GM12892 (cell line): ENCODE measurements around the gene DDX56.

ENCODE experiments used
- DNase-seq: peaks from one replicate; pipeline ENCODE4 v3.0.0; 2011; ENCODE audit not compliant: insufficient read length
- FAIRE-seq: peaks from 2 replicates; lab custom pipeline; 2011; peaks lifted over from hg19 to GRCh38; lab: Jason Lieb, UNC
- POLR2A ChIP-seq: IDR thresholded peaks from 2 replicates; pipeline ENCODE4 v1.6.1; 2011; ENCODE audit warnings: low read depth, low read length, control low read depth
- POLR2AphosphoS5 ChIP-seq: IDR thresholded peaks from 2 replicates; pipeline ENCODE4 v1.6.1; 2011; ENCODE audit warnings: low read depth, low read length, control low read depth
- TAF1 ChIP-seq: IDR thresholded peaks from 2 replicates; pipeline ENCODE4 v1.6.1; 2011; ENCODE audit warnings: low read depth, mild to moderate bottlenecking, control low read depth, low read length, borderline replicate concordance

DDX56 gene

GRCh38 chr7:44590910-44591309 lies 17.2 kb upstream of the DDX56 start:
- no peak for DNase-seq
- TF ChIP-seq POLR2AphosphoS5 (no peak), POLR2A (no peak), TAF1 (no peak)
- FAIRE-seq = no peak

DNA sequence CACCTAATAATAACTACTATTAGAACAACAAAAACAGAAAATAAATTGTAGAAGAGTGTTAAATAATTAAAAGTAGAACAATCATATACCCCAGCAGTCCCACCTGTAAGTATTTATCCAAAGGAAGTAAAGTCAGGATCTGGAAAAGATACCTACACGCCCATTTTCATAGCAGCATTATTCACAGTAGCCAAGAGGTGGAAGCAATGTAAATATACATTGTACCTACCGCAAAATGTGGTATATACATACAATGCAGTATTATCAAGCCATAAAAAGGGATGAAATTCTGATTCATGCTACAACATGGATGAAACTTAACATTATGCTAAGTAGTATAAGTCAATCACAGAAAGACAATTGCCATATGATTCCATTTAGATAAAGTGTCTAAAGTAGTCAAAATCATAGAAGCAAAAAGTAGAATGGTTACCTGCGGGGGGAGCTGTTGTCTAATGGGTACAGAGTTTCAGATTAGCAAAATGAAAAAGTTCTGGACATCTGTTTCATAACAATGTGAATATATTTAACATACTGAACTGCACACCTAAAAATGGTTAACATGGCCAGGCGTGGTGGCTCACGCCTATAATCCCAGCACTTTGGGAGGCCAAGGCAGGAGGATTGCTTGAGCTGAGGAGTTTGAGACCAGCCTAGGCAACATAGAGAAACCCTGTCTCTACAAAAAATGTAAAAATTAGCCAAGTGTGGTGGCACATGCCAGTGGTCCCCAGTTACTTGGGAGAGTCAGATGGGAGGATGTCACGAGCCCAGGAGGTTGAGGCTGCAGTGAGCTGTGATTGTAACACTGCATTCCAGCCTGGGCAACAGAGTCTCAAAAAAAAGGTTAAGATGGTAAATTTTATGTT lies 14.4 kb upstream of the DDX56 start:
- TF ChIP-seq POLR2A (no peak), POLR2AphosphoS5 (no peak)
- DNase-seq = no peak
- FAIRE-seq = peak; percentile 74

- FAIRE-seq (no peak), DNase-seq (no peak)
- TF ChIP-seq TAF1 (no peak), POLR2A (no peak), POLR2AphosphoS5 (no peak)
Observed at GRCh38 chr7:44583146-44583865, 9.6 kb upstream of the DDX56 start.

- peak; percentile 100 for FAIRE-seq
Observed at GRCh38 chr7:44581879-44582603, 8.3 kb upstream of the DDX56 start, which contains the start of gene TMED4. Gene TMED4 (minus strand): TSS chr7:44582231. CDS start chr7:44582206, 25 bp downstream.

DNA sequence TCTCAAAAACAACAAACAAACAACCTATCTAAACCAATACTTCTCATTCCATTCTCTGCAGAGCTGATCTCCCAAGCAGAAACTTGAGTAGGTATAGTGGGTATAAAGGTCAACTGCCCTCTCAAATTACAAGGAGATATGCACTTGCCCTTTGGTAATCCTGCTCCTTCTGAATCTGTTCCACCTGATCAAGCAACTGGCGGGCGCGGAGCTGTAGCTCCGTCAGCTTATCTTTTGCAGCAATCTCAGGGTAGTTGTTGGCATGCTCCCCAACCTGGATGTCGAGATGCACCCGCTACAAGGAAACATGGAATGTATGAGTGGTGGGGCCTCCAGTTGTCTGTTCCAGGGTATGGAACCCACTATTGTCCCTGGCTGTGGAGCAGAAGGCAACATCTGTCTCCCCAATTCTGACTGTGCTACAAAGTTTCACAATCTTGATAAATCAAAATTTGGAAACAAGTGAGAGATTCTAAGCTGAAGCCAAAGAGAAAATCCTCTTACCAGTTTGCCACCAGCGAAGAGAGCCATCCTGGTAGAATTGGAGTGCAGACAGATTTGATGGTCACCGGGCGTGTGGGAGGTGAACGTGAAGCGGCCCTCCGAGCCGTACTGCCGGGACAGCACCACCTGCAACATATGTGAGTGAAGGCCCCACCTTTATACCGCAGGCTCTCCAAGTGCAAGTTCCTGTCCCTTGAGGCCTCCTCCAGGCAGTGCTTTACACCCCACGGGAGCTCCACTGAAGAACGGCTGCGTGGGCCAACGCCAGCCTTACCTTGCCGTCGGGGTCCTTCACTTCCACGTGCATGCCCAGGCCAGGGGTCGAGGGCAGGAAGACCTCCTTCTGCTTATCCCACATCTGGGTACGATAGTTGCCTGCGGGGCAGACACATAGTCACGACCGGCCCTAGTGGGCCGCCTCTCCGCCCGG lies 7.5 kb upstream of the DDX56 start:
- peak; percentile 34 for DNase-seq
- peak; percentile 67 for FAIRE-seq
- no peak for TF ChIP-seq TAF1
- TF ChIP-seq POLR2AphosphoS5 = no peak
- TF ChIP-seq POLR2A = no peak; the same call in 1 of the 2 replicates

More at GRCh38 chr7:44581879-44582603, 8.3 kb upstream of the DDX56 start, which contains the start of gene TMED4:
- DNase-seq = peak; percentile 98
- TF ChIP-seq TAF1 (peak; percentile 20), POLR2AphosphoS5 (peak; percentile 93), POLR2A (peak; percentile 96)

- TF ChIP-seq POLR2A = no peak
- TF ChIP-seq POLR2AphosphoS5 = no peak
- TF ChIP-seq TAF1 = no peak
- no peak for FAIRE-seq
- DNase-seq = no peak
Observed at GRCh38 chr7:44576228-44576627, 2.5 kb upstream of the DDX56 start.

- TF ChIP-seq TAF1 (no peak), POLR2A (no peak), POLR2AphosphoS5 (no peak)
- FAIRE-seq = no peak
Observed at GRCh38 chr7:44575054-44575453, 1.3 kb upstream of the DDX56 start.

GRCh38 chr7:44574287-44574872 lies 672 bp upstream of the DDX56 start:
- TF ChIP-seq TAF1 = no peak
- TF ChIP-seq POLR2A = no peak
- TF ChIP-seq POLR2AphosphoS5 = no peak
- no peak for FAIRE-seq
- DNase-seq = no peak

More at GRCh38 chr7:44575054-44575453, 1.3 kb upstream of the DDX56 start:
- no peak for DNase-seq

DNA sequence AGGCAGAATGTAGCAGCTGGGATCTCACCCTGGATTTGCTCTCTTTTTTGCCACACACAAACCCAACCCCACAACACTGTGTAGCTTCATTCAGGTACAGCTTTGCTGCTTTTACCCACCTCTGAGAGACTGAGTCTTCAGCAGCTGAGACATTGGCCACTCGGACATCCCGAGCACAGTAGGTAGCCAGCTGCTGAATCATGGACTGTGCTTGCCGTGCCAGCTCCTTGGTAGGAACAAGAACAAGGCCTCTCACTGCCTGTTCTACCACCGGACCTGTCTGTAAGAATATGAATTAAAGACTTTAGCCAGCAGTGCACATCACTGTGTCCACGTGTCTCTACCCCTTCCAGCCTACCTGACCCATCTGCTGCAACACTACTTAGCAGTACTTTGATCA lies 937 bp downstream of the DDX56 start:
- FAIRE-seq (no peak), DNase-seq (no peak)
- TF ChIP-seq POLR2AphosphoS5 (no peak), POLR2A (no peak), TAF1 (no peak)

- FAIRE-seq (no peak), DNase-seq (no peak)
- no peak for TF ChIP-seq POLR2A
- TF ChIP-seq TAF1 = no peak
- TF ChIP-seq POLR2AphosphoS5 = no peak
Observed at GRCh38 chr7:44569959-44570358, 3.7 kb downstream of the DDX56 start.
